ENCODE data around the gene GNPDA1. TPM values are rescaled to one million over a fixed set of nuclear protein-coding genes. Genes with fewer than 3 reads are reported as not detected.

GNPDA1 gene
- total and polyA plus RNA-seq, 2 of the 8 experiments (the other 6 are each of a cell fraction or from before 2014, with no cell fraction given): 33.0 to 94.3 TPM

DNA sequence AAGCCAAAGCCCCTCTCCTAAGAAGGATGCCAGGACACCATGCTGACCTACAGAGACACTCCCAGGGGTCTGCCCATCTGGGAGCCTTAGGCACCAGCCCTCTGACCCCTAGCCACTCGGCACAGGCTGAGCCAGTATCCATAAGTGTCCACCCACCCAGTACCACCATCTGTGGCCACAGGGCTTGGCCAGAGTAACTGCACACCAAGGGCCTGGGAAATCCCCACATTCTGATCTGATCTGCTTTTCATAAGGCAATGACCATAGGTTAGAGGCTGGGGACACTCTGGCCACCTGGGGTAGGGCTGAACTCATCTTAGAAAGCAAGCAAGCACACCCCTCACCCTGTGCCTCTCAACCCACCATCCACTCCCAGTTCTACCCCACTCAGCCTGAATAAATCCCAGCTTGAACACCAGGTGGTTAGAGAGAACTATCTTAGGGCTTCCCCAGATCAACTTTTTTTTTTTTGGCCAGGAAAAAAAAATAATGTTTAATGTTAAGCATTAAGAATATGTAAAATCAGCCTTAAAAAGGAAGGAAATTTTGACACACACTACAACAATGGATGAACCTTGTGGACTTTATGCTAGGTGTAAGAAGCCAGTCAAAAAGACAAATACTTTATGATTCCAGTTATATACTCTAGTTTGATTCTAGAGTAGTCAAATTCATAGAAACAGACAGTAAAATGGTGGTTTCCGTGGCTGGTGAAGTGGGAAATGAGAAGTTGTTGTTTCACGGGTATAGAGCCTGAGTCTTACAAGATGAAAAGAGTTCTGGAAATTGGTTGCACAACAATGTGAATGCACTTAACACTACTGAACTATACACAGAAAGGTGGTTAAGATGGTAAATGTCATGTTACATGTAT is 6.2 kb downstream of the GNPDA1 start:
- no peak overlapping the region for H2BK120ac ChIP-seq (replicated peaks; ENCODE audit: low read depth, low read length)
- no peak overlapping the region for H2BK5ac ChIP-seq (ENCODE audit: low read depth, low read length)
- H3K23me2 ChIP-seq (ENCODE audit: low read depth, low read length): no peaks in the 10 kb centered on the region
- H3K56ac ChIP-seq (replicated peaks; ENCODE audit: insufficient read length, low read depth, low read length): no peak overlapping the region
- H3K14ac ChIP-seq (ENCODE audit: insufficient read length): no peak overlapping the region
- H3K4me2 ChIP-seq (ENCODE audit: insufficient read depth in 1 of 2, low read depth in 2 of 2, low read length in 2 of 2): no peak overlapping the region
- ChIA-PET CTCF (ENCODE audit: partially characterized antibody) (interaction anchor here (0.6 to 11.4 kb wide), 4 partner anchors 48 to 315 kb away, joined by 3 to 112 read pairs (median 4); no protein-coding TSS in a partner anchor), POLR2A (ENCODE audit: partially characterized antibody) (no interaction called here)
- H2BK15ac ChIP-seq (ENCODE audit: low read length): no peak overlapping the region
- DNase-seq (ENCODE audit: low read depth in 1 of 2, low spot score in 2 of 2) (no peak), FAIRE-seq (no peak)
- no peak overlapping the region for H4K91ac ChIP-seq (replicated peaks; ENCODE audit: insufficient read length, low read length)
- no peak overlapping the region for H4K5ac ChIP-seq (ENCODE audit: insufficient read length, low read depth, low read length)
- no peak overlapping the region for H2AK5ac ChIP-seq (ENCODE audit: low read depth, low read length)
- H4K8ac ChIP-seq (ENCODE audit: extremely low read depth, insufficient read depth, low read length): no peak overlapping the region
- no peak overlapping the region for H3K4ac ChIP-seq (replicated peaks; ENCODE audit: insufficient read length, low read depth, low read length)
- no peak overlapping the region for H3K4me3 ChIP-seq (ENCODE audit: extremely low read depth in 1 of 4, insufficient read depth in 2 of 4, low read depth in 3 of 4, low read length in 4 of 4)
- H3K9me3 ChIP-seq (ENCODE audit: insufficient read depth in 2 of 2, low read depth in 1 of 2, low read length in 1 of 2): no peaks in the 10 kb centered on the region
- H2BK20ac ChIP-seq (ENCODE audit: low read length): no peak overlapping the region
- H3K4me1 ChIP-seq (replicated peaks in 1 of 4; ENCODE audit: control insufficient read depth in 3 of 4, insufficient read depth in 4 of 4, low read length in 3 of 4): no peaks in the 10 kb centered on the region; a peak in 2 of 7 replicates
- H3K36me3 ChIP-seq (ENCODE audit: control insufficient read depth in 2 of 4, insufficient read depth in 4 of 4, low read length in 3 of 4): peaks cover 15 to 60% (median 33%) of the 10 kb centered on the region in 4 experiments; a peak in 7 of 8 replicates
- H3K9ac ChIP-seq (replicated peaks in 1 of 4; ENCODE audit: extremely low read depth in 1 of 4, low read depth in 3 of 4, low read length in 3 of 4): no peak overlapping the region
- no peaks in the 10 kb centered on the region for H4K20me1 ChIP-seq (replicated peaks in 1 of 2; ENCODE audit: control insufficient read depth in 1 of 2, insufficient read depth in 2 of 2, low read length in 2 of 2)
- no peak overlapping the region for H2AFZ ChIP-seq (ENCODE audit: low read length)
- WGBS, 2 experiments (ENCODE audit: extremely low coverage in 1 of 2, insufficient coverage in 1 of 2, insufficient read length in 1 of 2, insufficient replicate concordance in 2 of 2, low coverage in 1 of 2, low lambda C conversion rate in 2 of 2, missing lambda C conversion rate in 1 of 2): 87% methylated on average over 3 of the region's 3 CpGs; no CpG with 5 or more reads in 1 of the 2 experiments
- H3K23ac ChIP-seq (ENCODE audit: insufficient read length): no peak overlapping the region
- no peak overlapping the region for H3K27ac ChIP-seq (ENCODE audit: low read depth, low read length)
- H3K79me2 ChIP-seq (ENCODE audit: control insufficient read depth in 1 of 2, insufficient read depth in 2 of 2, low read length in 2 of 2): no peaks in the 10 kb centered on the region
- no peaks in the 10 kb centered on the region for H3K79me1 ChIP-seq (ENCODE audit: low read depth, low read length)
- no peaks in the 10 kb centered on the region for H3K27me3 ChIP-seq (replicated peaks in 1 of 4; ENCODE audit: control insufficient read depth in 3 of 4, extremely low read depth in 1 of 4, insufficient read depth in 3 of 4, low read length in 3 of 4)
- TF ChIP-seq, protein P1, sequence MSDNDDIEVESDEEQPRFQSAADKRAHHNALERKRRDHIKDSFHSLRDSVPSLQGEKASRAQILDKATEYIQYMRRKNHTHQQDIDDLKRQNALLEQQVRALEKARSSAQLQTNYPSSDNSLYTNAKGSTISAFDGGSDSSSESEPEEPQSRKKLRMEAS (IDR thresholded peaks at IDR 0.05): no peak
- H2BK12ac ChIP-seq (ENCODE audit: low read depth, low read length): no peak overlapping the region
- H3K18ac ChIP-seq (ENCODE audit: extremely low read depth, low read length): no peak overlapping the region

Data from H1 (cell line).